ENCODE measurements around the gene LEFTY1.

LEFTY1 gene

GRCh38 chr1:225871359-225872074 is 17.4 kb downstream of the LEFTY1 start:
- no peak for DNase-seq (ENCODE audit: low read depth)

GRCh38 chr1:225870911-225871310 is 18.0 kb downstream of the LEFTY1 start:
- no peak for DNase-seq (ENCODE audit: low read depth)

- DNase-seq (ENCODE audit: low read depth) = no peak
Observed at GRCh38 chr1:225868631-225869330, 20.2 kb downstream of the LEFTY1 start.

- DNase-seq (ENCODE audit: low read depth) = no peak
Observed at GRCh38 chr1:225866981-225867380, 22.0 kb downstream of the LEFTY1 start.

- DNase-seq (ENCODE audit: low read depth) = peak; percentile 66
Observed at GRCh38 chr1:225866061-225866837, 22.7 kb downstream of the LEFTY1 start.

GRCh38 chr1:225865514-225865913 is 23.4 kb downstream of the LEFTY1 start:
- no peak for DNase-seq (ENCODE audit: low read depth)

- peak; percentile 32 for DNase-seq (ENCODE audit: low read depth)
Observed at GRCh38 chr1:225863167-225863566, 25.8 kb downstream of the LEFTY1 start.

- DNase-seq (ENCODE audit: low read depth) = no peak
Observed at GRCh38 chr1:225862581-225862950, 26.4 kb downstream of the LEFTY1 start.

GRCh38 chr1:225861834-225862580 is 26.9 kb downstream of the LEFTY1 start:
- DNase-seq (ENCODE audit: low read depth) = no peak

- DNase-seq (ENCODE audit: low read depth) = no peak
Observed at GRCh38 chr1:225860876-225861441, 28.0 kb downstream of the LEFTY1 start.

GRCh38 chr1:225860107-225860506 is 28.8 kb downstream of the LEFTY1 start:
- DNase-seq (ENCODE audit: low read depth) = no peak

GRCh38 chr1:225859151-225859550 is 29.8 kb downstream of the LEFTY1 start:
- DNase-seq (ENCODE audit: low read depth) = no peak

- no peak for DNase-seq (ENCODE audit: low read depth)
Observed at GRCh38 chr1:225857256-225857655, 31.7 kb downstream of the LEFTY1 start.

- no peak for DNase-seq (ENCODE audit: low read depth)
Observed at GRCh38 chr1:225855503-225856300, 33.2 kb downstream of the LEFTY1 start.

GRCh38 chr1:225853441-225853840 is 35.5 kb downstream of the LEFTY1 start:
- DNase-seq (ENCODE audit: low read depth) = no peak

GRCh38 chr1:225852413-225853124 is 36.4 kb downstream of the LEFTY1 start:
- DNase-seq (ENCODE audit: low read depth) = no peak

- DNase-seq (ENCODE audit: low read depth) = no peak
Observed at GRCh38 chr1:225851805-225852204, 37.1 kb downstream of the LEFTY1 start.

- no peak for DNase-seq (ENCODE audit: low read depth)
Observed at GRCh38 chr1:225850370-225850769, 38.6 kb downstream of the LEFTY1 start.

GRCh38 chr1:225849925-225850324 is 39.0 kb downstream of the LEFTY1 start:
- no peak for DNase-seq (ENCODE audit: low read depth)

Data from iris pigment epithelial cell (primary cell).